PFSK-1 (cell line): ENCODE data around the gene DHX16.

ENCODE experiments used
- POLR2AphosphoS5 ChIP-seq: IDR thresholded peaks from 2 replicates; pipeline ENCODE4 v1.6.1; 2012; ENCODE audit warnings: low read depth, mild to moderate bottlenecking, control low read depth, low read length, moderate library complexity
- REST ChIP-seq, 2 experiments: IDR thresholded peaks; 2 replicates each; pipeline versions ENCODE4 v1.6.1 to v1.8.0; 2011 to 2012; ENCODE audit warnings: low read depth in 2 of 2, low read length in 2 of 2, control low read depth in 1 of 2, inconsistent platforms in 1 of 2, mild to moderate bottlenecking in 1 of 2, moderate library complexity in 1 of 2; ENCODE audit not compliant: insufficient read depth in 1 of 2

- peak; percentile 85 for TF ChIP-seq POLR2AphosphoS5
- no peak for TF ChIP-seq REST (IDR thresholded peaks at IDR 0.05; ENCODE audit: insufficient read depth in 1 of 2, low read depth in 2 of 2, low read length in 2 of 2)
Observed at GRCh38 chr6:30626484-30627366, 46.1 kb downstream of the DHX16 start, which contains the start of gene ATAT1.
